Islet precursor cell (in vitro differentiated cells): ENCODE data around the gene PTPRM.
"Not testable (repeated sequence)": the region's sequence is repeated elsewhere in the genome, so short reads cannot be mapped to it uniquely, and the experiment has no call there.

Experiments
- DNase-seq: peaks from one replicate; pipeline ENCODE4 v3.0.0-alpha.2; 2018

Gene PTPRM

DNA sequence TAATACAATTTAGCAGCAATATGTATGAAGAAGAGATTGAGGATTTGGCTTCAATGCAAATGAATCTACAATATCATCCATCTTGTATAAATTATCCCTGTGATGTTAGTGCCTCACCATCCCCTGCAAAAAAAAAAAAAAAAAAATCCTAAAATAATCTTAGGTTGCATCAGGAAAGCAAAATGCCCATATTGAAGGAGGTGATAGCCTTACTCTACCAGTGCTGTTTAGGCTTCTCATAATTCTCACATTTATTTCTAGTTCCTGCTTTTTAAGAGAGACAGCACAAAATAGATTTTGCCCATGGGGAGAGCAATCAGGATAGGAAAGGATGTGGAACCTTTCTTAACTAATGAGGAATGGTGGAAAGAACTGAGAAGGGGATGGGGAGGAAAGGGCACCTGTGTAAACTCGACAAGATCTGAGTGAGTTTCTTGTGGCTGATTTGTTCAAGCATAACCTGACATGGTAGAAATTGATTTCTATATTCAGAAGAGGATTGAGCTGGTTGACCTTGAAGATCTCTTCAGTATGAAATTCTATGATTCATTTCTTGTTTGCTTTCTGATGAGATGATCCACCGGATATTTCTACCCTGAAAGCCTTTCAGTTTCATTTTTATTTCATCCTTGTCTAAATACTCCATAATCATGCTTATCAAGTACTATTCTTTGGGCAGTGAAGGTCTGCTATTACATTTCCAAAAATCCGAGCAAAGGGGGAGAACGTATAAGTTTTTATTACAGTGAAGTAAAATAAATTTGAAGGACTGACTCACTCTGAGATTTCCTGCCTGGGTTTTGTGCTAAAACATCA, 391.2 kb downstream of the PTPRM start:
- DNase-seq = no peak

- DNase-seq = no peak
Observed at GRCh38 chr18:7958897-7959146, 391.7 kb downstream of the PTPRM start.

DNA sequence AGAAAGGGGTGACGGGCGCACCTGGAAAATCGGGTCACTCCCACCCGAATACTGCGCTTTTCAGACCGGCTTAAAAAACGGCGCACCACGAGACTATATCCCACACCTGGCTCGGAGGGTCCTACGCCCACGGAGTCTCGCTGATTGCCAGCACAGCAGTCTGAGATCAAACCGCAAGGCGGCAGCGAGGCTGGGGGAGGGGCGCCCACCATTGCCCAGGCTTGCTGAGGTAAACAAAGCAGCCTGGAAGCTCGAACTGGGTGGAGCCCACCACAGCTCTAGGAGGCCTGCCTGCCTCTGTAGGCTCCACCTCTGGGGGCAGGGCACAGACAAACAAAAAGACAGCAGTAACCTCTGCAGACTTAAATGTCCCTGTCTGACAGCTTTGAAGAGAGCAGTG, 399.6 kb downstream of the PTPRM start:
- not testable (repeated sequence) for DNase-seq

- DNase-seq = no peak
Observed at GRCh38 chr18:7974200-7974874, 407.2 kb downstream of the PTPRM start.

GRCh38 chr18:7977897-7978296, 410.8 kb downstream of the PTPRM start:
- DNase-seq = no peak

- DNase-seq = no peak
Observed at GRCh38 chr18:7978834-7979233, 411.7 kb downstream of the PTPRM start.

- no peak for DNase-seq
Observed at GRCh38 chr18:7979714-7980113, 412.6 kb downstream of the PTPRM start.

- no peak for DNase-seq
Observed at GRCh38 chr18:7980136-7980535, 413.0 kb downstream of the PTPRM start.

- no peak for DNase-seq
Observed at GRCh38 chr18:7980656-7981055, 413.5 kb downstream of the PTPRM start.

DNA sequence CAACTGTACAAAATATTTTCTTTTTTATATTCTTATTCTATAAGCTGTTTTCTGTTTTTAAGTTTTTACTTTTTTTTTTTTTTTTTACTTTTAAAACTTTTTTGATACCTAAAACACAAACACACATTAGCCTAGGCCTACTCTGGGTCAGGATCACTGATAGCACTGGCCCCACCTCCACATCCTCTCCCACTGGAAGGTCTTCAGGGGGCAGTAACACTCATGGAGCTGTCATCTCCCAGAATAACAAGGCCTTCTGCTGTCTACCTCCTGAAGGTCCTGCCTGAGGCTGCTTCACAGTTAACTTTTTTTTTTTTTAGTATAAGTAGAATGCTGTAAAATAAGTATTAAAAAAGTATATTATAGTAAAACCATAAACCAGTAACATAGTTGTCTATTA, 415.1 kb downstream of the PTPRM start:
- no peak for DNase-seq

GRCh38 chr18:7987284-7987976, 420.3 kb downstream of the PTPRM start:
- no peak for DNase-seq

GRCh38 chr18:7990670-7991069, 423.6 kb downstream of the PTPRM start:
- no peak for DNase-seq

DNA sequence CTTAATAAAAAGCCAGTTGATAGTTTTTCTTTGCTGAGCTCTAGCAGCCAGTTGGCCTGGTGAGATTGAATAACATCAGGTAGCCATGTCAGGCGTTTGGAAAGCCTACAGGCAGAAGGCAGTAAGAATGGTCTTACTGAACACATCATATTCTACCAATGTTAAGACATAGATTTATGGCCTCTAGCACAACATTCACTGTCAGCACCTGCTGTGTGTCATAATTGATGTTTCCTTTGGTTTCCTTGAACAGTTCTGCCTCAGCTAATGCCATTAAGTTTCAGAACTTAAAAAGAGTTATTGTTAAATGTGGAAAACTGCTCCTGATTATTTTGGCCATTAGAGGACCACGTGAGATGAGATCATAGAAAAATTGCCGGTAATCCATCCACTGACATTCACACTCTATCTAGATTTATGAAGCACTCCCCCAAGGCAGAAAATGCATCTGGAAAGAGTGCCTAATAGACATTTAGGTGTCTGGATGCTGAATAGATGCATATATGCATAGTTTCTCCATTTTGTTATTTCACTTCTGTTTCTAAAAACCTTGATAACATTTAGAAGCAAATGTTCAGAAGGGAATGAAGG, 434.7 kb downstream of the PTPRM start:
- no peak for DNase-seq

DNA sequence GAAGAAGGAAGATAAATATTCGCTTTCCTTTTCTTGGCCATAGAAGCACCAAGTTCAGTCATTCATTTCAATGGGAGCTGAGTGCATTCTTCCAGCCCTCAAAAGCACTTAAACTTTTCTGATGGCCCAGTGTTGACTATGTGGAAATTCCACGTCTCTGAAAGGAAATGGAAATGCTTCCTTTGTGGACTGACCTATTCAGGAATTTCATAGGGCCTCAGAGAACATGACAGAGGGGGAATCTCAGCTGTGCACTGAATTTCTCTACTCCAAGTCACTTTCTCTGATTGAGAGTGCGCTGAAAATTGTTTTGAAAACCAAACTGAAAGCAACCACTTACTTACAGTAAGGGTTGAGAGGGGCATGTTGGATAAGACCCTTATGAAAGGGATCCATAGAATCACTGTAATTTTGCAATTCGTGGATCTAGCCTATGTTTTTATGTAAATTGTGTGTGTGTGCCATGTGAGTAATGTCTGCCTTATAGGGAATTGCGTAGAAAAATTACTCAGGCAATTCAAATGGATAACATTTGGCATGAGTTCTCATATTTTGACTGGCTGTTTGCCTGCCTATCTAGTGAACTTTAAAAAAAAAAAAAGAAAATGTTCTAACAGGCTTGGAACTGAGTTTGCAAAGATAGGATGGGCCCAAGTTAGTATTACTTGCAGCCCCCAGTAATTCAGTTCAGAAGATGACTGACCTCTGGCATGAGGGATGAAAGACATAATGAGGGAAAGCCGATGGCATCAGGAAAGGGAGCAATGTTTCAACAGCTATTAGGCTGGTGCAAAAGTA, 437.0 kb downstream of the PTPRM start:
- DNase-seq = no peak

DNA sequence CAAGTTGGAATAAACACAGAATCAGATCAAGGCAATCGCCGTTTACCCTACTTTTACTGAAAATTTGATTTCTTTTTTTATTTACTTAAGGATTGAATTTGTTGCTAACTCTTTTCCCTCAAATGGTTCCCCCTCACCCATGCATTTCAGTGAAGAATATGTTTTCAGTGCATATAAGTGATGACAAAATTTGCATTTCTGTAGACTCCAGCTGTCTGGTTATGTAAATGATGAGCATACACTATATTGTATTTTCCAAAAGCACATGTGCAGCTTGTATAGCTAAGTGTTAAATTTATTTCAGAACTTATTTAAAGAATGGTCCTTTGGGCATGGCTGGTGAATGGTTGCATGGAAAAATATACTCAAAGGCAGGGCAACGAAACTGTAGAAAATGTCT, 437.7 kb downstream of the PTPRM start:
- DNase-seq = no peak

- DNase-seq = no peak
Observed at GRCh38 chr18:8005870-8006569, 438.9 kb downstream of the PTPRM start.

GRCh38 chr18:8006979-8007378, 439.9 kb downstream of the PTPRM start:
- DNase-seq = no peak

- no peak for DNase-seq
Observed at GRCh38 chr18:8008033-8008432, 440.9 kb downstream of the PTPRM start.

- DNase-seq = no peak
Observed at GRCh38 chr18:8011361-8011760, 444.2 kb downstream of the PTPRM start.

DNA sequence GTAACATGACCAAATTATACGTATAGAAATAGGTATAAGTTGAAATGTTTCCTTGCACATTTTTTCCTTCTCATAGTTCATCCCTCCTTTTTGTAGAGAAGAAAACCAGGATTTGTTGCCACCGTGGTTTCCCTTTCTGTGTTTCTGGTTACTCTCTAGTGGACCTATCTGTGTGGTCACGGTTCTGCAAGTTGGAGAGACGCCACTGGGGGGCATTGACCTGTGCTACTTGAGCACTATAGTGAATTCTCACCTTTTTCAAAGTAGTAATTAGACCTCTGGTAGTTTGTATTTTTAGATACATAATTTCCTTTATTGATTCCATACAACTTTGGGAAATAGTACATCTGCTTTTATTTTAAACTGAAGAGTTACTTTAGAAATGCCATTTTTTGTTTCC, 444.8 kb downstream of the PTPRM start:
- DNase-seq = peak; percentile 54

GRCh38 chr18:8018701-8019331, 451.7 kb downstream of the PTPRM start:
- DNase-seq = no peak

- DNase-seq = no peak
Observed at GRCh38 chr18:8019600-8019999, 452.5 kb downstream of the PTPRM start.
